ENCODE results near the gene MPDZ. TPM values are rescaled to one million over a fixed set of nuclear protein-coding genes. Genes with fewer than 3 reads are reported as not detected.

Gene MPDZ
- total RNA-seq, 1 donor: 41.0 TPM

- no peak for DNase-seq (ENCODE audit: low read depth)
- no peak for TF ChIP-seq CTCF (IDR thresholded peaks at IDR 0.05; ENCODE audit: insufficient read depth, low read length)
- no peak overlapping the region for H3K4me3 ChIP-seq (ENCODE audit: low read depth, low read length)
These were observed 115.5 kb downstream of the MPDZ start for GRCh38 chr9:13163946-13164345.

- TF ChIP-seq CTCF (IDR thresholded peaks at IDR 0.05; ENCODE audit: insufficient read depth, low read length): no peak
These were observed 116.2 kb downstream of the MPDZ start for GRCh38 chr9:13163287-13163686.

GRCh38 chr9:13160051-13160450 is 119.4 kb downstream of the MPDZ start:
- DNase-seq (ENCODE audit: low read depth): no peak
- no peak for TF ChIP-seq CTCF (IDR thresholded peaks at IDR 0.05; ENCODE audit: insufficient read depth, low read length)

More at GRCh38 chr9:13163287-13163686, 116.2 kb downstream of the MPDZ start:
- H3K4me3 ChIP-seq (ENCODE audit: low read depth, low read length): no peak overlapping the region
- no peak for DNase-seq (ENCODE audit: low read depth)

GRCh38 chr9:13158986-13159385 is 120.5 kb downstream of the MPDZ start:
- DNase-seq (ENCODE audit: low read depth): no peak
- TF ChIP-seq CTCF (IDR thresholded peaks at IDR 0.05; ENCODE audit: insufficient read depth, low read length): no peak
- no peak overlapping the region for H3K4me3 ChIP-seq (ENCODE audit: low read depth, low read length)

More at GRCh38 chr9:13160051-13160450, 119.4 kb downstream of the MPDZ start:
- no peak overlapping the region for H3K4me3 ChIP-seq (ENCODE audit: low read depth, low read length)

- DNase-seq (ENCODE audit: low read depth): no peak
- no peak for TF ChIP-seq CTCF (IDR thresholded peaks at IDR 0.05; ENCODE audit: insufficient read depth, low read length)
- H3K4me3 ChIP-seq (ENCODE audit: low read depth, low read length): no peak overlapping the region
These were observed 128.0 kb downstream of the MPDZ start for GRCh38 chr9:13151489-13151888.

GRCh38 chr9:13149454-13149853 is 130.0 kb downstream of the MPDZ start:
- no peak overlapping the region for H3K4me3 ChIP-seq (ENCODE audit: low read depth, low read length)
- no peak for TF ChIP-seq CTCF (IDR thresholded peaks at IDR 0.05; ENCODE audit: insufficient read depth, low read length)
- no peak for DNase-seq (ENCODE audit: low read depth)

GRCh38 chr9:13146840-13147239 is 132.7 kb downstream of the MPDZ start:
- no peak for TF ChIP-seq CTCF (IDR thresholded peaks at IDR 0.05; ENCODE audit: insufficient read depth, low read length)
- no peak for DNase-seq (ENCODE audit: low read depth)
- no peak overlapping the region for H3K4me3 ChIP-seq (ENCODE audit: low read depth, low read length)
